Prostate gland (tissue), 2 donors: Measurements from ENCODE around the gene VENTX.

Experiments used
- CTCF ChIP-seq, 4 experiments: fragments of 200-600 bp in 2 of 4; fragments of 450-650 bp in 2 of 4; sonication (generic) in 2 of 4; IDR thresholded peaks; 1 replicate in 3 of 4; 2 replicates in 1 of 4; pipeline ENCODE4 v1.5.1; 2016 to 2019; ENCODE audit warnings: antibody characterized with exemption in 4 of 4, mild to moderate bottlenecking in 2 of 4, moderate library complexity in 2 of 4
- POLR2A ChIP-seq: fragments of 450-650 bp; IDR thresholded peaks from one replicate; pipeline ENCODE4 v1.6.1; 2016; ENCODE audit warnings: antibody characterized with exemption, mild to moderate bottlenecking
- POLR2AphosphoS5 ChIP-seq: sonication (generic); formaldehyde crosslinking; IDR thresholded peaks from one replicate; pipeline ENCODE4 v1.6.1; 2017; ENCODE audit warnings: antibody characterized with exemption

GRCh38 chr10:133197786-133198185 lies 39.9 kb upstream of the VENTX start:
- no peak for TF ChIP-seq CTCF (IDR thresholded peaks at IDR 0.05)
- no peak for TF ChIP-seq POLR2A
- TF ChIP-seq POLR2AphosphoS5: no peak
